Esophagus muscularis mucosa (tissue), 4 donors: ENCODE results near the gene PLA2G6. TPM values are rescaled to one million over a fixed set of nuclear protein-coding genes. Genes with fewer than 3 reads are reported as not detected.

Experiments used
- DNase-seq: peaks from one replicate; pipeline ENCODE4 v3.0.0-alpha.2; 2017; ENCODE audit errors: extremely low spot score
- H3K27ac ChIP-seq, 4 donors: fragments of 200-600 bp; sonication (generic); replicated peaks in 1 of 4; 1 replicate in 3 of 4; 2 replicates in 1 of 4; pipeline ENCODE4 v1.5.1; 2016 to 2019; ENCODE audit warnings: mild to moderate bottlenecking in 1 of 4
- H3K27me3 ChIP-seq, 4 donors: fragments of 200-600 bp; sonication (generic); one replicate each; pipeline versions ENCODE4 v1.5.1 to v1.6.0; 2016 to 2019
- H3K36me3 ChIP-seq, 4 donors: fragments of 200-600 bp; sonication (generic); one replicate each; pipeline ENCODE4 v1.5.1; 2016 to 2019
- H3K4me1 ChIP-seq, 4 donors: fragments of 200-600 bp; sonication (generic); one replicate each; pipeline ENCODE4 v1.5.1; 2016 to 2019
- H3K4me3 ChIP-seq, 4 donors: fragments of 200-600 bp; sonication (generic); 1 replicate in 2 of 4; 2 replicates in 2 of 4; pipeline ENCODE4 v1.5.1; 2016 to 2019; ENCODE audit warnings: mild to moderate bottlenecking in 4 of 4, moderate library complexity in 1 of 4
- H3K9me3 ChIP-seq, 4 donors: fragments of 200-600 bp; sonication (generic); 1 replicate in 3 of 4; 2 replicates in 1 of 4; pipeline ENCODE4 v1.5.1; 2016 to 2019
- CTCF ChIP-seq, 3 experiments: fragments of 200-600 bp in 2 of 3; fragments of 450-650 bp in 1 of 3; sonication (generic) in 2 of 3; IDR thresholded peaks; one replicate each; pipeline ENCODE4 v1.5.1; 2017 to 2019; ENCODE audit warnings: antibody characterized with exemption in 3 of 3, mild to moderate bottlenecking in 2 of 3, moderate library complexity in 1 of 3
- EP300 ChIP-seq: sonication (generic); formaldehyde crosslinking; IDR thresholded peaks from one replicate; pipeline ENCODE4 v1.6.1; 2017; ENCODE audit warnings: antibody characterized with exemption
- POLR2A ChIP-seq: fragments of 450-650 bp; IDR thresholded peaks from one replicate; pipeline ENCODE4 v1.6.1; 2017; ENCODE audit warnings: antibody characterized with exemption, moderate library complexity, mild to moderate bottlenecking, low read depth
- POLR2AphosphoS5 ChIP-seq, 2 donors: sonication (generic); formaldehyde crosslinking; IDR thresholded peaks; one replicate each; pipeline ENCODE4 v1.6.1; 2017; ENCODE audit warnings: antibody characterized with exemption in 2 of 2
- WGBS: methylation state at CpG from one replicate; pipeline ENCODE4 v1.1.5; 2018; 5-methylcytosine and 5-hydroxymethylcytosine counted together
- intact Hi-C: fragments of 100-400 bp; cut with DNase I; formaldehyde crosslinking; loops from one replicate; pipeline ENCODE4 v1.15.1; 2023
- total RNA-seq, 4 donors: library from RNA; depleted of rRNA; stranded (reverse); fragments of >200 nt; gene quantifications; one replicate each; pipeline versions ENCODE4 v1.1.0 to v1.2.1, GENCODE V29; 2016

PLA2G6 gene
- total RNA-seq, 4 donors from 2014 or later, result 13.9 to 18.3 (median 15.6) TPM

GRCh38 chr22:38221908-38222796 is 40.5 kb upstream of the PLA2G6 start:
- WGBS, result 92% methylated on average over 21 of the region's 25 CpGs

GRCh38 chr22:38221407-38221806 is 39.8 kb upstream of the PLA2G6 start:
- intact Hi-C loops, result no loop called here
- H3K4me3 ChIP-seq, result no peak overlapping the region
- H3K27me3 ChIP-seq, result no peaks in the 10 kb centered on the region
- TF ChIP-seq CTCF (IDR thresholded peaks at IDR 0.05), result no peak
- no peak for TF ChIP-seq POLR2AphosphoS5 (IDR thresholded peaks at IDR 0.05)
- no peak for TF ChIP-seq POLR2A
- TF ChIP-seq EP300, result no peak
- H3K9me3 ChIP-seq, result no peaks in the 10 kb centered on the region
- peak overlapping the region in 2 of 4 donors; percentile 11 to 22 for H3K27ac ChIP-seq
- H3K36me3 ChIP-seq, result peaks cover 16 to 68% (median 59%) of the 10 kb centered on the region in 4 donors
- 88% methylated on average over 19 of the region's 22 CpGs for WGBS
- no peak for DNase-seq
- peaks cover 26 to 36% (median 33%) of the 10 kb centered on the region in 4 donors for H3K4me1 ChIP-seq

More at GRCh38 chr22:38221908-38222796, 40.5 kb upstream of the PLA2G6 start:
- TF ChIP-seq EP300 (no peak), CTCF (IDR thresholded peaks at IDR 0.05) (no peak), POLR2A (no peak), POLR2AphosphoS5 (IDR thresholded peaks at IDR 0.05) (no peak)
- H3K36me3 ChIP-seq, result peaks cover 20 to 70% (median 66%) of the 10 kb centered on the region in 4 donors
- peaks cover 26 to 39% (median 34%) of the 10 kb centered on the region in 4 donors for H3K4me1 ChIP-seq
- no peaks in the 10 kb centered on the region for H3K27me3 ChIP-seq
- H3K9me3 ChIP-seq, result no peaks in the 10 kb centered on the region
- DNase-seq, result no peak
- no peak overlapping the region for H3K4me3 ChIP-seq
- intact Hi-C loops, result no loop called here
- peak overlapping the region in 3 of 4 donors; percentile 11 to 39 (median 33) for H3K27ac ChIP-seq

GRCh38 chr22:38220653-38221386 is 39.2 kb upstream of the PLA2G6 start:
- DNase-seq, result no peak
- Histone ChIP-seq H3K27ac (peak overlapping the region; percentile 83 to 90 (median 88)), H3K27me3 (no peaks in the 10 kb centered on the region), H3K9me3 (no peaks in the 10 kb centered on the region), H3K36me3 (peaks cover 10 to 66% (median 55%) of the 10 kb centered on the region in 4 donors), H3K4me1 (peaks cover 26 to 36% (median 32%) of the 10 kb centered on the region in 4 donors), H3K4me3 (no peak overlapping the region)
- intact Hi-C loops, result no loop called here
- TF ChIP-seq POLR2AphosphoS5 (IDR thresholded peaks at IDR 0.05) (no peak), CTCF (IDR thresholded peaks at IDR 0.05) (no peak), EP300 (no peak), POLR2A (no peak)
- 89% methylated on average over 9 of the region's 22 CpGs for WGBS

GRCh38 chr22:38220163-38220562 is 38.5 kb upstream of the PLA2G6 start:
- intact Hi-C loops, result no loop called here
- H3K36me3 ChIP-seq, result peaks cover 4 to 66% (median 51%) of the 10 kb centered on the region in 4 donors

More at GRCh38 chr22:38220163-38220562, 38.5 kb upstream of the PLA2G6 start:
- TF ChIP-seq POLR2AphosphoS5 (IDR thresholded peaks at IDR 0.05) (no peak), CTCF (IDR thresholded peaks at IDR 0.05) (no peak), POLR2A (no peak), EP300 (no peak)
- Histone ChIP-seq H3K4me3 (no peak overlapping the region), H3K27ac (peak overlapping the region; percentile 83 to 90 (median 88)), H3K4me1 (peaks cover 26 to 37% (median 32%) of the 10 kb centered on the region in 4 donors), H3K27me3 (no peaks in the 10 kb centered on the region), H3K9me3 (no peaks in the 10 kb centered on the region)
- WGBS, result 80% methylated on average over 7 of the region's 8 CpGs
- DNase-seq, result no peak
